H9 (cell line): ENCODE measurements around the gene NRN1L. TPM values are rescaled to one million over a fixed set of nuclear protein-coding genes. Genes with fewer than 3 reads are reported as not detected.
A peak's percentile ranks its signal among the peaks of the same experiment; 100 is the strongest.

ENCODE experiments used
- DNase-seq: peaks from one replicate; pipeline ENCODE4 v3.0.0-alpha.2; 2017
- H2AFZ ChIP-seq: one replicate; pipeline ENCODE4 v1.6.1; 2013; ENCODE audit warnings: mild to moderate bottlenecking, low read length, control low read depth, moderate library complexity
- H2AK5ac ChIP-seq: 2 replicates; pipeline ENCODE4 v1.6.1; 2013; ENCODE audit warnings: low read length, control low read depth, mixed read lengths; ENCODE audit not compliant: insufficient read length
- H2BK120ac ChIP-seq: one replicate; pipeline ENCODE4 v1.6.1; 2013; ENCODE audit warnings: low read depth, mild to moderate bottlenecking, low read length, control low read depth, inconsistent platforms; ENCODE audit not compliant: poor library complexity, severe bottlenecking
- H2BK12ac ChIP-seq: 2 replicates; pipeline ENCODE4 v1.6.1; 2013; ENCODE audit warnings: low read length, control low read depth, mixed read lengths, low read depth; ENCODE audit not compliant: insufficient read length
- H2BK15ac ChIP-seq: 2 replicates; pipeline ENCODE4 v1.6.1; 2013; ENCODE audit warnings: low read depth, low read length, control low read depth
- H2BK20ac ChIP-seq: one replicate; pipeline ENCODE4 v1.6.1; 2013; ENCODE audit warnings: low read depth, mild to moderate bottlenecking, low read length, control low read depth, inconsistent platforms; ENCODE audit not compliant: poor library complexity, severe bottlenecking
- H2BK5ac ChIP-seq: 2 replicates; pipeline ENCODE4 v1.6.1; 2013; ENCODE audit warnings: low read length, control low read depth, mixed read lengths; ENCODE audit not compliant: insufficient read length
- H3K14ac ChIP-seq: 2 replicates; pipeline ENCODE4 v1.6.1; 2013; ENCODE audit warnings: low read length, control low read depth; ENCODE audit not compliant: insufficient read depth
- H3K18ac ChIP-seq: 2 replicates; pipeline ENCODE4 v1.6.1; 2013; ENCODE audit warnings: low read depth, mild to moderate bottlenecking, mixed read lengths, low read length, control low read depth; ENCODE audit not compliant: insufficient read length
- H3K23ac ChIP-seq: 2 replicates; pipeline ENCODE4 v1.6.1; 2013; ENCODE audit warnings: low read length, control low read depth, mixed read lengths, low read depth; ENCODE audit not compliant: insufficient read length
- H3K23me2 ChIP-seq: 2 replicates; pipeline ENCODE4 v1.6.1; 2013; ENCODE audit warnings: low read depth, mild to moderate bottlenecking, mixed read lengths, low read length, control low read depth; ENCODE audit not compliant: insufficient read length, poor library complexity, severe bottlenecking
- H3K27ac ChIP-seq: 2 replicates; pipeline ENCODE4 v1.5.1; 2013; ENCODE audit warnings: low read length, control low read depth, mixed read lengths, low read depth; ENCODE audit not compliant: insufficient read length
- H3K27me3 ChIP-seq: 2 replicates; pipeline ENCODE4 v1.6.1; 2013; ENCODE audit warnings: low read length, control low read depth, inconsistent platforms; ENCODE audit not compliant: insufficient read depth
- H3K4ac ChIP-seq: 2 replicates; pipeline ENCODE4 v1.6.1; 2013; ENCODE audit warnings: low read depth, mild to moderate bottlenecking, control low read depth, inconsistent platforms, low read length, moderate library complexity
- H3K4me1 ChIP-seq: 2 replicates; pipeline ENCODE4 v1.6.1; 2013; ENCODE audit warnings: low read length, control low read depth, inconsistent platforms; ENCODE audit not compliant: insufficient read depth
- H3K4me2 ChIP-seq: 2 replicates; pipeline ENCODE4 v1.6.1; 2013; ENCODE audit warnings: low read length, control low read depth, mixed read lengths; ENCODE audit not compliant: insufficient read length, insufficient read depth
- H3K56ac ChIP-seq: 2 replicates; pipeline ENCODE4 v1.6.1; 2013; ENCODE audit warnings: low read depth, mild to moderate bottlenecking, mixed read lengths, low read length, control low read depth; ENCODE audit not compliant: insufficient read length
- H3K79me1 ChIP-seq: 2 replicates; pipeline ENCODE4 v1.6.1; 2013; ENCODE audit warnings: low read depth, mild to moderate bottlenecking, moderate library complexity, low read length, control low read depth, inconsistent platforms; ENCODE audit not compliant: insufficient read depth, poor library complexity, severe bottlenecking
- H3K79me2 ChIP-seq: 2 replicates; pipeline ENCODE4 v1.6.1; 2013; ENCODE audit warnings: low read length, control low read depth, inconsistent platforms; ENCODE audit not compliant: insufficient read depth
- H3K9ac ChIP-seq: 2 replicates; pipeline ENCODE4 v1.6.1; 2013; ENCODE audit warnings: low read length, control low read depth, mixed read lengths; ENCODE audit not compliant: insufficient read length; ENCODE audit errors: extremely low read depth
- H3K9me3 ChIP-seq: one replicate; pipeline ENCODE4 v1.6.1; 2013; ENCODE audit warnings: low read depth, low read length, inconsistent platforms; ENCODE audit not compliant: control insufficient read depth
- H3T11ph ChIP-seq: one replicate; pipeline ENCODE4 v1.6.1; 2013; ENCODE audit warnings: mild to moderate bottlenecking, low read length, control low read depth, inconsistent platforms
- H4K20me1 ChIP-seq: one replicate; pipeline ENCODE4 v1.6.1; 2013; ENCODE audit not compliant: control insufficient read depth, insufficient read length, insufficient read depth
- H4K5ac ChIP-seq: 2 replicates; pipeline ENCODE4 v1.6.1; 2013; ENCODE audit warnings: low read depth, mild to moderate bottlenecking, mixed read lengths, low read length, control low read depth; ENCODE audit not compliant: insufficient read length
- H4K8ac ChIP-seq: replicated peaks from 2 replicates; pipeline ENCODE4 v1.6.1; 2013; ENCODE audit warnings: low read length, control low read depth, mixed read lengths, low read depth; ENCODE audit not compliant: insufficient read length
- H4K91ac ChIP-seq: 2 replicates; pipeline ENCODE4 v1.6.1; 2013; ENCODE audit warnings: low read depth, mild to moderate bottlenecking, moderate library complexity, mixed read lengths, low read length, control low read depth; ENCODE audit not compliant: insufficient read length
- H3K27ac Mint-ChIP-seq, 3 experiments: 2 replicates in 2 of 3; 3 replicates in 1 of 3; pipeline ENCODE4 v1.8.0; 2020 to 2021; ENCODE audit warnings: mixed read lengths in 3 of 3, mild to moderate bottlenecking in 1 of 3, moderate library complexity in 1 of 3
- H3K27me3 Mint-ChIP-seq: 2 replicates; pipeline ENCODE4 v1.8.0; 2021; ENCODE audit warnings: low read depth, mild to moderate bottlenecking, moderate library complexity, mixed read lengths
- H3K36me3 Mint-ChIP-seq, 3 experiments: 2 replicates in 2 of 3; 3 replicates in 1 of 3; pipeline ENCODE4 v1.8.0; 2020 to 2021; ENCODE audit warnings: low read depth in 3 of 3, mixed read lengths in 3 of 3; ENCODE audit not compliant: insufficient read depth in 1 of 3
- H3K4me1 Mint-ChIP-seq, 2 experiments: 2 replicates each; pipeline ENCODE4 v1.8.0; 2020; ENCODE audit warnings: mixed read lengths in 2 of 2
- H3K4me3 Mint-ChIP-seq, 2 experiments: 2 replicates in 1 of 2; 3 replicates in 1 of 2; pipeline ENCODE4 v1.8.0; 2020 to 2021; ENCODE audit warnings: mild to moderate bottlenecking in 2 of 2, mixed read lengths in 2 of 2, moderate library complexity in 1 of 2
- H3K9me3 Mint-ChIP-seq, 2 experiments: 2 replicates in 1 of 2; 3 replicates in 1 of 2; pipeline ENCODE4 v1.8.0; 2020; ENCODE audit warnings: mild to moderate bottlenecking in 2 of 2, mixed read lengths in 2 of 2, moderate library complexity in 1 of 2
- CTCF ChIP-seq: fragments of 200-600 bp; sonication (generic); conservative IDR thresholded peaks from 3 replicates; pipeline ENCODE4 v1.8.0; 2021; ENCODE audit warnings: antibody characterized with exemption, mild to moderate bottlenecking
- WGBS: extraction: QIAGEN DNeasy Blood & Tissue Kit; methylation state at CpG from one replicate; pipeline ENCODE4 v1.1.7; 2013; ENCODE audit warnings: missing lambda C conversion rate, low lambda C conversion rate, mixed read lengths; ENCODE audit not compliant: insufficient read length; ENCODE audit errors: extremely low coverage; 5-methylcytosine and 5-hydroxymethylcytosine counted together
- total RNA-seq: library from RNA; stranded (reverse); gene quantifications from 2 replicates; pipeline ENCODE4 v1.2.1, GENCODE V29; 2021

Gene NRN1L
- total RNA-seq, 1 experiment from 2014 or later, result 2.0 TPM

GRCh38 chr16:67935402-67936123, 50.9 kb downstream of the NRN1L start:
- WGBS, result no CpG with 5 or more reads among the region's 55 CpGs
- no peak overlapping the region for H2BK20ac ChIP-seq
- peaks cover 1 to 41% (median 10%) of the 10 kb centered on the region in 3 experiments; a peak in 5 of 7 replicates for H3K36me3 Mint-ChIP-seq
- no peaks in the 10 kb centered on the region for H3K9me3 ChIP-seq
- no peak overlapping the region for H3K23ac ChIP-seq
- no peaks in the 10 kb centered on the region for H3K79me1 ChIP-seq
- H3K27ac Mint-ChIP-seq, result peak overlapping the region; percentile 96 to 99 (median 99)
- H3K18ac ChIP-seq, result peak overlapping the region; percentile 16
- no peak overlapping the region for H4K8ac ChIP-seq
- H3K4me1 ChIP-seq, result peaks cover 3% of the 10 kb centered on the region; the same call in 1 of the 2 replicates
- peak overlapping the region; percentile 62 for H3K9ac ChIP-seq
- no peaks in the 10 kb centered on the region for H3K79me2 ChIP-seq
- no peak overlapping the region for H4K91ac ChIP-seq
- no peak overlapping the region for H3K56ac ChIP-seq
- no peak overlapping the region for H3K4ac ChIP-seq
- H3K9me3 Mint-ChIP-seq, result peaks cover 0 to 2% of the 10 kb centered on the region in 2 experiments; a peak in 2 of 5 replicates
- H3K4me3 Mint-ChIP-seq, result peak overlapping the region; percentile 98 to 100
- H2BK5ac ChIP-seq, result no peak overlapping the region
- H3K27me3 Mint-ChIP-seq, result peaks cover 10% of the 10 kb centered on the region
- TF ChIP-seq CTCF, result no peak
- H2AK5ac ChIP-seq, result no peak overlapping the region
- no peak overlapping the region for H4K5ac ChIP-seq
- H2BK15ac ChIP-seq, result no peak overlapping the region
- peak; percentile 99 for DNase-seq
- no peak overlapping the region for H2AFZ ChIP-seq
- no peaks in the 10 kb centered on the region for H4K20me1 ChIP-seq
- H3K27me3 ChIP-seq, result no peaks in the 10 kb centered on the region
- peaks cover 20 to 23% of the 10 kb centered on the region in 2 experiments for H3K4me1 Mint-ChIP-seq
- H3K4me2 ChIP-seq, result peak overlapping the region; percentile 79
- no peak overlapping the region for H3K27ac ChIP-seq
- H2BK12ac ChIP-seq, result no peak overlapping the region
- peak overlapping the region; percentile 64 for H3K14ac ChIP-seq
- H2BK120ac ChIP-seq, result no peak overlapping the region
- no peak overlapping the region for H3T11ph ChIP-seq
- H3K23me2 ChIP-seq, result peaks cover 18% of the 10 kb centered on the region

Other genes with a start within 250 kb of the NRN1L start
- gene CARMIL2, start 239.7 kb upstream of the NRN1L start, total RNA-seq, result 57.7 and 58.5 TPM in 2 replicates
- gene ACD, start 224.6 kb upstream of the NRN1L start, total RNA-seq, result 34.1 and 38.2 TPM in 2 replicates
- gene PARD6A, start 223.9 kb upstream of the NRN1L start, total RNA-seq, result 10.8 and 11.2 TPM in 2 replicates
- gene ENKD1, start 218.1 kb upstream of the NRN1L start, total RNA-seq, result 7.9 and 9.5 TPM in 2 replicates
- gene C16orf86, start 218.1 kb upstream of the NRN1L start, total RNA-seq, result 0.75 and 1.5 TPM in 2 replicates
- 20.1 and 21.8 TPM in 2 replicates for gene GFOD2, start 165.6 kb upstream of the NRN1L start, total RNA-seq
- 15.5 and 15.6 TPM in 2 replicates for gene RANBP10, start 78.3 kb upstream of the NRN1L start, total RNA-seq
- gene TSNAXIP1, start 78.0 kb upstream of the NRN1L start, total RNA-seq, result 1.1 and 1.3 TPM in 2 replicates
- gene THAP11, start 42.6 kb upstream of the NRN1L start, total RNA-seq, result 48.7 and 48.9 TPM in 2 replicates
- gene NUTF2, start 38.0 kb upstream of the NRN1L start, total RNA-seq, result 190 and 198 TPM in 2 replicates
- gene CENPT, start 37.2 kb upstream of the NRN1L start, total RNA-seq, result 60.9 and 65.9 TPM in 2 replicates
- gene EDC4, start 11.8 kb upstream of the NRN1L start, total RNA-seq, result 99.5 and 106 TPM in 2 replicates
- gene PSKH1, start 8.4 kb downstream of the NRN1L start, total RNA-seq, result 28.6 and 29.1 TPM in 2 replicates
- gene CTRL, start 47.0 kb downstream of the NRN1L start, total RNA-seq, result 2.7 and 3.3 TPM in 2 replicates
- 24.5 and 25.7 TPM in 2 replicates for gene PSMB10, start 52.0 kb downstream of the NRN1L start, total RNA-seq
- gene LCAT, start 59.2 kb downstream of the NRN1L start, total RNA-seq, result 17.7 and 17.8 TPM in 2 replicates
- gene SLC12A4, start 83.8 kb downstream of the NRN1L start, total RNA-seq, result 46.7 and 51.1 TPM in 2 replicates
- gene DPEP3, start 95.6 kb downstream of the NRN1L start, total RNA-seq, result 0.59 and 0.68 TPM in 2 replicates
- not detected in 2 replicates for gene DPEP2, start 114.6 kb downstream of the NRN1L start, total RNA-seq
- gene DPEP2NB, start 131.0 kb downstream of the NRN1L start, total RNA-seq, result not detected in 2 replicates
- 21.8 and 22.9 TPM in 2 replicates for gene DDX28, start 138.3 kb downstream of the NRN1L start, total RNA-seq
- gene DUS2, start 138.4 kb downstream of the NRN1L start, total RNA-seq, result 26.0 and 28.5 TPM in 2 replicates
- 31.6 and 33.0 TPM in 2 replicates for gene NFATC3, start 200.5 kb downstream of the NRN1L start, total RNA-seq